Lower leg skin (tissue), 3 donors: Measurements from ENCODE around the gene C14orf132.

Source experiments
- CTCF ChIP-seq, 3 donors: fragments of 450-650 bp; IDR thresholded peaks; one replicate each; pipeline ENCODE4 v1.5.1; 2016; ENCODE audit warnings: antibody characterized with exemption in 3 of 3, mild to moderate bottlenecking in 3 of 3, moderate library complexity in 2 of 3
- POLR2A ChIP-seq, 2 donors: fragments of 450-650 bp; IDR thresholded peaks; one replicate each; pipeline ENCODE4 v1.6.1; 2016 to 2017; ENCODE audit warnings: antibody characterized with exemption in 2 of 2, mild to moderate bottlenecking in 1 of 2, moderate library complexity in 1 of 2

- no peak for TF ChIP-seq CTCF (IDR thresholded peaks at IDR 0.05)
- no peak for TF ChIP-seq POLR2A (IDR thresholded peaks at IDR 0.05)
Observed at GRCh38 chr14:96086574-96087077, 47.5 kb downstream of the C14orf132 start.
